Mammary epithelial cell (primary cell): ENCODE measurements around the gene FOLR3.
"Not testable (repeated sequence)": the region's sequence is repeated elsewhere in the genome, so short reads cannot be mapped to it uniquely, and the experiment has no call there.

ENCODE experiments used
- CTCF ChIP-seq, 2 donors: IDR thresholded peaks in 1 of 2; conservative IDR thresholded peaks in 1 of 2; 2 replicates each; pipeline ENCODE4 v1.5.1; 2011 to 2012; ENCODE audit warnings: inconsistent platforms in 2 of 2, low read length in 2 of 2, mild to moderate bottlenecking in 2 of 2, control low read depth in 1 of 2, low read depth in 1 of 2; ENCODE audit not compliant: insufficient read depth in 1 of 2; ENCODE audit errors: extremely low read depth in 1 of 2
- EZH2 ChIP-seq: IDR thresholded peaks from 2 replicates; pipeline ENCODE4 v1.6.1; 2012; ENCODE audit warnings: low read length, inconsistent platforms, borderline replicate concordance

- not testable (repeated sequence) for TF ChIP-seq CTCF (conservative IDR thresholded peaks at IDR 0.05 in 1 of 2, IDR thresholded peaks at IDR 0.05 in 1 of 2; ENCODE audit: extremely low read depth in 1 of 2, insufficient read depth in 1 of 2, low read depth in 1 of 2, low read length in 2 of 2); EZH2
These were observed 34.2 kb downstream of the FOLR3 start for GRCh38 chr11:72169754-72170153.
